ENCODE results near the gene RIT1. TPM values are rescaled to one million over a fixed set of nuclear protein-coding genes. Genes with fewer than 3 reads are reported as not detected.

Gene RIT1
- total and polyA plus RNA-seq, 2 of the 13 experiments (the other 11 are each of a cell fraction or from before 2014, with no cell fraction given), result 12.2 to 32.2 TPM

- TF ChIP-seq, protein P1, sequence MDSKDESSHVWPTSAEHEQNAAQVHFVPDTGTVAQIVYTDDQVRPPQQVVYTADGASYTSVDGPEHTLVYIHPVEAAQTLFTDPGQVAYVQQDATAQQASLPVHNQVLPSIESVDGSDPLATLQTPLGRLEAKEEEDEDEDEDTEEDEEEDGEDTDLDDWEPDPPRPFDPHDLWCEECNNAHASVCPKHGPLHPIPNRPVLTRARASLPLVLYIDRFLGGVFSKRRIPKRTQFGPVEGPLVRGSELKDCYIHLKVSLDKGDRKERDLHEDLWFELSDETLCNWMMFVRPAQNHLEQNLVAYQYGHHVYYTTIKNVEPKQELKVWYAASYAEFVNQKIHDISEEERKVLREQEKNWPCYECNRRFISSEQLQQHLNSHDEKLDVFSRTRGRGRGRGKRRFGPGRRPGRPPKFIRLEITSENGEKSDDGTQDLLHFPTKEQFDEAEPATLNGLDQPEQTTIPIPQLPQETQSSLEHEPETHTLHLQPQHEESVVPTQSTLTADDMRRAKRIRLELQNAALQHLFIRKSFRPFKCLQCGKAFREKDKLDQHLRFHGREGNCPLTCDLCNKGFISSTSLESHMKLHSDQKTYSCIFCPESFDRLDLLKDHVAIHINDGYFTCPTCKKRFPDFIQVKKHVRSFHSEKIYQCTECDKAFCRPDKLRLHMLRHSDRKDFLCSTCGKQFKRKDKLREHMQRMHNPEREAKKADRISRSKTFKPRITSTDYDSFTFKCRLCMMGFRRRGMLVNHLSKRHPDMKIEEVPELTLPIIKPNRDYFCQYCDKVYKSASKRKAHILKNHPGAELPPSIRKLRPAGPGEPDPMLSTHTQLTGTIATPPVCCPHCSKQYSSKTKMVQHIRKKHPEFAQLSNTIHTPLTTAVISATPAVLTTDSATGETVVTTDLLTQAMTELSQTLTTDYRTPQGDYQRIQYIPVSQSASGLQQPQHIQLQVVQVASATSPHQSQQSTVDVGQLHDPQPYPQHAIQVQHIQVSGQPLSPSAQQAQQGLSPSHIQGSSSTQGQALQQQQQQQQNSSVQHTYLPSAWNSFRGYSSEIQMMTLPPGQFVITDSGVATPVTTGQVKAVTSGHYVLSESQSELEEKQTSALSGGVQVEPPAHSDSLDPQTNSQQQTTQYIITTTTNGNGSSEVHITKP (CRISPR knock-in tag; IDR thresholded peaks at IDR 0.05; ENCODE audit: low read depth), result no peak
- TF ChIP-seq ZNF484 (CRISPR knock-in tag; IDR thresholded peaks at IDR 0.05; ENCODE audit: borderline replicate concordance, low read depth) (no peak), ZNF292 (CRISPR knock-in tag; IDR thresholded peaks at IDR 0.05; ENCODE audit: borderline replicate concordance, low read depth) (peak; percentile 40; the same call in 1 of the 2 replicates), SALL1 (CRISPR knock-in tag; IDR thresholded peaks at IDR 0.05) (no peak), ZMYM2 (CRISPR knock-in tag; IDR thresholded peaks at IDR 0.05) (peak; percentile 73), ZNF773 (CRISPR knock-in tag; IDR thresholded peaks at IDR 0.05; ENCODE audit: borderline replicate concordance) (no peak), CAMTA2 (CRISPR knock-in tag; IDR thresholded peaks at IDR 0.05; ENCODE audit: borderline replicate concordance) (no peak), TFE3 (CRISPR knock-in tag; IDR thresholded peaks at IDR 0.05) (no peak), SYNCRIP (IDR thresholded peaks at IDR 0.05; ENCODE audit: insufficient read depth, low read depth, low read length) (no peak), KLF9 (CRISPR knock-in tag; IDR thresholded peaks at IDR 0.05; ENCODE audit: low read depth) (no peak), ZBTB7A (CRISPR knock-in tag; IDR thresholded peaks at IDR 0.05) (no peak), RCOR2 (CRISPR knock-in tag; IDR thresholded peaks at IDR 0.05) (0 out of 2 replicates have a peak, but pooled peaks have one; percentile 13), ARID2 (CRISPR knock-in tag; IDR thresholded peaks at IDR 0.05; ENCODE audit: borderline replicate concordance) (no peak), TARDBP (CRISPR knock-in tag; IDR thresholded peaks at IDR 0.05) (no peak), RFX1 (IDR thresholded peaks at IDR 0.05) (no peak), REL (CRISPR knock-in tag; conservative IDR thresholded peaks at IDR 0.05) (no peak), ZNF770 (CRISPR knock-in tag; IDR thresholded peaks at IDR 0.05) (peak; percentile 98), HOXA3 (CRISPR knock-in tag; IDR thresholded peaks at IDR 0.05) (no peak), SIX4 (CRISPR knock-in tag; IDR thresholded peaks at IDR 0.05) (no peak), ZNF678 (CRISPR knock-in tag; IDR thresholded peaks at IDR 0.05) (no peak), RORA (CRISPR knock-in tag; IDR thresholded peaks at IDR 0.05) (no peak)
- TF ChIP-seq, protein P2, sequence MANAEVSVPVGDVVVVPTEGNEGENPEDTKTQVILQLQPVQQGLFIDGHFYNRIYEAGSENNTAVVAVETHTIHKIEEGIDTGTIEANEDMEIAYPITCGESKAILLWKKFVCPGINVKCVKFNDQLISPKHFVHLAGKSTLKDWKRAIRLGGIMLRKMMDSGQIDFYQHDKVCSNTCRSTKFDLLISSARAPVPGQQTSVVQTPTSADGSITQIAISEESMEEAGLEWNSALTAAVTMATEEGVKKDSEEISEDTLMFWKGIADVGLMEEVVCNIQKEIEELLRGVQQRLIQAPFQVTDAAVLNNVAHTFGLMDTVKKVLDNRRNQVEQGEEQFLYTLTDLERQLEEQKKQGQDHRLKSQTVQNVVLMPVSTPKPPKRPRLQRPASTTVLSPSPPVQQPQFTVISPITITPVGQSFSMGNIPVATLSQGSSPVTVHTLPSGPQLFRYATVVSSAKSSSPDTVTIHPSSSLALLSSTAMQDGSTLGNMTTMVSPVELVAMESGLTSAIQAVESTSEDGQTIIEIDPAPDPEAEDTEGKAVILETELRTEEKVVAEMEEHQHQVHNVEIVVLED (CRISPR knock-in tag; IDR thresholded peaks at IDR 0.05; ENCODE audit: borderline replicate concordance), result no peak
Observed at GRCh38 chr1:155858800-155859233, 52.3 kb downstream of the RIT1 start (continued).
